Activated B cell treated with CpG ODN at 0.5 μM for 24 hours (primary cell): ENCODE results near the gene ERC2. TPM values are rescaled to one million over a fixed set of nuclear protein-coding genes. Genes with fewer than 3 reads are reported as not detected.

ENCODE experiments used
- ATAC-seq: fragments of 200-7000 bp; cut with Tn5 transposase; one replicate; pipeline ENCODE4 v1.10.0; 2021; ENCODE audit warnings: low read depth, mild to moderate bottlenecking, moderate library complexity
- CTCF ChIA-PET: fragments of 350-600 bp; sonication (Branson Sonifier 250); formaldehyde crosslinking; loops from one replicate; lab custom pipeline; 2021; ENCODE audit warnings: antibody characterized with exemption; lab: Charles Lee
- POLR2A ChIA-PET: fragments of 350-600 bp; sonication (Branson Sonifier 250); formaldehyde crosslinking; loops from one replicate; lab custom pipeline; 2021; ENCODE audit warnings: antibody characterized with exemption; lab: Charles Lee
- DNase-seq: peaks from one replicate; pipeline ENCODE4 v3.0.0; 2022
- H3K27ac Mint-ChIP-seq: one replicate; pipeline ENCODE4 v1.8.0; 2020; ENCODE audit warnings: mixed read lengths
- H3K27me3 Mint-ChIP-seq: one replicate; pipeline ENCODE4 v1.8.0; 2021; ENCODE audit warnings: mixed read lengths
- H3K36me3 Mint-ChIP-seq: one replicate; pipeline ENCODE4 v1.8.0; 2021; ENCODE audit warnings: low read depth, mixed read lengths
- H3K4me1 Mint-ChIP-seq: one replicate; pipeline ENCODE4 v1.8.0; 2021; ENCODE audit warnings: mixed read lengths
- H3K4me3 Mint-ChIP-seq: one replicate; pipeline ENCODE4 v1.8.0; 2020; ENCODE audit warnings: mild to moderate bottlenecking, mixed read lengths
- H3K9me3 Mint-ChIP-seq: one replicate; pipeline ENCODE4 v1.8.0; 2020; ENCODE audit warnings: mixed read lengths
- CTCF ChIP-seq: fragments of 200-600 bp; IDR thresholded peaks from one replicate; pipeline ENCODE4 v1.8.0; 2022; ENCODE audit warnings: antibody characterized with exemption, mild to moderate bottlenecking
- intact Hi-C: fragments of 100-400 bp; cut with micrococcal nuclease; formaldehyde crosslinking; loops from one replicate; pipeline ENCODE4 v1.15.1; 2024
- total RNA-seq: library from RNA; stranded (reverse); gene quantifications from 2 replicates; pipeline ENCODE4 v1.2.3, GENCODE V29; 2022

ERC2 gene
- total RNA-seq, 1 donor from 2014 or later: not detected

DNA sequence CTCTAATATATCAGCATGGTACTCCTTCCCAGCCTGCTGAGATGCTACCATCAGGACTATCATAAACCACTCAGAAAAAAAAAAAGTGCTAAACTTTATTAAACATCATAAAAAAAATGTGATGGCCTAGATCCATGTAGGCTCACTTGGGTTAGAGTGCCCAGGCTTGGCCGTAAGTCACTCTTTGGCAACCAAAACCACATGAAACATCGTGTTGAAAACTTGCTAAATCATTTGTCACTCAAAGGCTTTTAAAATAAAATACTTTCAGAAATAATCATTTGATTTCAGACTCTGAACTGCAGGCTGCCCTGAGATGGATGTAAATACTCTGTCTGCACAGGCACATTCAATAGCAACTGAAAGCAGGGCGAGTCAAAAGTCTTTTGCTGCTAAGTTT is 902.7 kb downstream of the ERC2 start:
- TF ChIP-seq CTCF: no peak
- no peaks in the 10 kb centered on the region for H3K27me3 Mint-ChIP-seq
- H3K4me1 Mint-ChIP-seq: no peaks in the 10 kb centered on the region
- H3K36me3 Mint-ChIP-seq: no peaks in the 10 kb centered on the region
- DNase-seq: no peak
- CTCF ChIA-PET: no interaction called here
- POLR2A ChIA-PET: no interaction called here
- H3K27ac Mint-ChIP-seq: no peak overlapping the region
- intact Hi-C loops: no loop called here
- no peaks in the 10 kb centered on the region for H3K9me3 Mint-ChIP-seq
- ATAC-seq: no peak
- H3K4me3 Mint-ChIP-seq: no peak overlapping the region

- Mint-ChIP-seq H3K9me3 (no peaks in the 10 kb centered on the region), H3K27me3 (no peaks in the 10 kb centered on the region), H3K36me3 (no peaks in the 10 kb centered on the region), H3K4me1 (no peaks in the 10 kb centered on the region), H3K4me3 (no peak overlapping the region), H3K27ac (no peak overlapping the region)
- DNase-seq: no peak
- CTCF ChIA-PET: no interaction called here
- POLR2A ChIA-PET: no interaction called here
- intact Hi-C loops: no loop called here
- TF ChIP-seq CTCF: no peak
- ATAC-seq: no peak
Observed at GRCh38 chr3:55564726-55565125, 903.5 kb downstream of the ERC2 start.

- intact Hi-C loops: no loop called here
- Mint-ChIP-seq H3K27ac (no peak overlapping the region), H3K9me3 (no peaks in the 10 kb centered on the region), H3K27me3 (no peaks in the 10 kb centered on the region), H3K4me1 (no peaks in the 10 kb centered on the region), H3K36me3 (no peaks in the 10 kb centered on the region), H3K4me3 (no peak overlapping the region)
- ATAC-seq (no peak), DNase-seq (no peak)
- ChIA-PET CTCF (no interaction called here), POLR2A (no interaction called here)
- no peak for TF ChIP-seq CTCF
Observed at GRCh38 chr3:55562700-55563099, 905.6 kb downstream of the ERC2 start.

GRCh38 chr3:55559500-55560423 is 908.5 kb downstream of the ERC2 start:
- H3K36me3 Mint-ChIP-seq: no peaks in the 10 kb centered on the region
- ChIA-PET CTCF (no interaction called here), POLR2A (no interaction called here)
- H3K4me3 Mint-ChIP-seq: no peak overlapping the region
- H3K27ac Mint-ChIP-seq: no peak overlapping the region
- TF ChIP-seq CTCF: no peak
- DNase-seq (no peak), ATAC-seq (no peak)
- H3K27me3 Mint-ChIP-seq: peaks cover 2% of the 10 kb centered on the region
- no peaks in the 10 kb centered on the region for H3K4me1 Mint-ChIP-seq
- no peaks in the 10 kb centered on the region for H3K9me3 Mint-ChIP-seq
- intact Hi-C loops: no loop called here

GRCh38 chr3:55558316-55558715 is 910.0 kb downstream of the ERC2 start:
- H3K4me3 Mint-ChIP-seq: no peak overlapping the region
- intact Hi-C loops: no loop called here
- POLR2A ChIA-PET: no interaction called here
- no peaks in the 10 kb centered on the region for H3K36me3 Mint-ChIP-seq
- no peaks in the 10 kb centered on the region for H3K9me3 Mint-ChIP-seq
- no peak for TF ChIP-seq CTCF
- peaks cover 2% of the 10 kb centered on the region for H3K27me3 Mint-ChIP-seq
- H3K27ac Mint-ChIP-seq: no peak overlapping the region
- no peak for ATAC-seq
- no peak for DNase-seq
- H3K4me1 Mint-ChIP-seq: no peaks in the 10 kb centered on the region
- CTCF ChIA-PET: no interaction called here
